HL-60 (cell line): ENCODE results near the gene CRBN.

Source experiments
- CTCF ChIP-seq: IDR thresholded peaks from one replicate; pipeline ENCODE4 v1.5.1; 2011; ENCODE audit warnings: low read length, control low read depth, inconsistent platforms; ENCODE audit not compliant: insufficient read depth
- GABPA ChIP-seq: IDR thresholded peaks from 2 replicates; pipeline ENCODE4 v1.6.1; 2012; ENCODE audit warnings: low read depth
- POLR2AphosphoS5 ChIP-seq: IDR thresholded peaks from 2 replicates; pipeline ENCODE4 v1.6.1; 2012; ENCODE audit warnings: low read depth
- REST ChIP-seq: IDR thresholded peaks from 2 replicates; pipeline ENCODE4 v1.6.1; 2012; ENCODE audit warnings: low read depth; ENCODE audit not compliant: insufficient replicate concordance
- SPI1 ChIP-seq: IDR thresholded peaks from 2 replicates; pipeline ENCODE4 v1.6.1; 2012; ENCODE audit warnings: low read depth, mild to moderate bottlenecking, borderline replicate concordance

- TF ChIP-seq POLR2AphosphoS5: no peak
- no peak for TF ChIP-seq CTCF
- TF ChIP-seq REST: no peak
- TF ChIP-seq SPI1: no peak
- no peak for TF ChIP-seq GABPA
Observed at GRCh38 chr3:3102751-3103150, 76.7 kb downstream of the CRBN start.
